CD4-positive, alpha-beta T cell (primary cell): ENCODE measurements around the gene GTPBP1. TPM values are rescaled to one million over a fixed set of nuclear protein-coding genes. Genes with fewer than 3 reads are reported as not detected.
A peak's percentile ranks its signal among the peaks of the same experiment; 100 is the strongest.

ENCODE experiments used
- ATAC-seq: fragments of 200-7000 bp; cut with Tn5 transposase; one replicate; pipeline ENCODE4 v1.10.0; 2022; ENCODE audit warnings: mild to moderate bottlenecking; ENCODE audit not compliant: poor library complexity
- CTCF ChIA-PET: fragments of 350-600 bp; sonication (Branson Sonifier 250); formaldehyde crosslinking; loops from one replicate; lab custom pipeline; 2021; ENCODE audit warnings: antibody characterized with exemption, inconsistent platforms; lab: Charles Lee
- POLR2A ChIA-PET: fragments of 350-600 bp; sonication (Branson Sonifier 250); formaldehyde crosslinking; loops from one replicate; lab custom pipeline; 2021; ENCODE audit warnings: antibody characterized with exemption, inconsistent platforms; lab: Charles Lee
- DNase-seq, 14 experiments: peaks; one replicate each; pipeline ENCODE4 v3.0.0-alpha.2; 2013 to 2020; ENCODE audit warnings: mixed read lengths in 2 of 14
- H3K27ac ChIP-seq, 2 donors: one replicate each; pipeline versions ENCODE4 v1.5.1 to v1.7.0; 2013; ENCODE audit warnings: low read length in 2 of 2, low read depth in 1 of 2, mild to moderate bottlenecking in 1 of 2
- H3K27me3 ChIP-seq, 2 experiments: 1 replicate in 1 of 2; 2 replicates in 1 of 2; pipeline versions ENCODE4 v1.6.1 to v1.7.0; 2013; ENCODE audit warnings: low read length in 2 of 2, control low read depth in 1 of 2, mild to moderate bottlenecking in 1 of 2, moderate library complexity in 1 of 2; ENCODE audit not compliant: insufficient read depth in 2 of 2, control insufficient read depth in 1 of 2
- H3K36me3 ChIP-seq: one replicate; pipeline ENCODE4 v1.6.1; 2013; ENCODE audit warnings: low read length, control low read depth; ENCODE audit not compliant: insufficient read depth
- H3K4me1 ChIP-seq: one replicate; pipeline ENCODE4 v1.6.1; 2013; ENCODE audit warnings: low read length, control low read depth; ENCODE audit not compliant: insufficient read depth
- H3K4me3 ChIP-seq: one replicate; pipeline ENCODE4 v1.5.1; 2013; ENCODE audit warnings: mild to moderate bottlenecking, low read length, moderate library complexity
- H3K9me3 ChIP-seq, 2 experiments: 1 replicate in 1 of 2; 2 replicates in 1 of 2; pipeline versions ENCODE4 v1.6.1 to v1.7.0; 2013; ENCODE audit warnings: low read length in 2 of 2, mild to moderate bottlenecking in 2 of 2, control low read depth in 1 of 2, moderate library complexity in 1 of 2; ENCODE audit not compliant: control insufficient read depth in 1 of 2, insufficient read depth in 1 of 2
- H3K27ac Mint-ChIP-seq: one replicate; pipeline ENCODE4 v1.8.0; 2020; ENCODE audit warnings: mixed read lengths
- H3K27me3 Mint-ChIP-seq: one replicate; pipeline ENCODE4 v1.8.0; 2021; ENCODE audit warnings: mixed read lengths
- H3K36me3 Mint-ChIP-seq: one replicate; pipeline ENCODE4 v1.8.0; 2021; ENCODE audit warnings: low read depth, mixed read lengths
- H3K4me1 Mint-ChIP-seq: one replicate; pipeline ENCODE4 v1.8.0; 2021; ENCODE audit warnings: low read depth, mixed read lengths
- H3K4me3 Mint-ChIP-seq: one replicate; pipeline ENCODE4 v1.8.0; 2020; ENCODE audit warnings: mild to moderate bottlenecking, mixed read lengths
- H3K9me3 Mint-ChIP-seq: one replicate; pipeline ENCODE4 v1.8.0; 2020; ENCODE audit warnings: mixed read lengths
- CTCF ChIP-seq: fragments of 200-600 bp; IDR thresholded peaks from one replicate; pipeline ENCODE4 v1.8.0; 2022; ENCODE audit warnings: antibody characterized with exemption, mild to moderate bottlenecking
- intact Hi-C, 2 experiments: fragments of 100-400 bp; cut with DNase I in 1 of 2; cut with micrococcal nuclease in 1 of 2; formaldehyde crosslinking; loops; one replicate each; pipeline versions ENCODE4 v1.15.1 to v1.9.0; 2023 to 2025; cut with DNase I, micrococcal nuclease
- total RNA-seq, 174 experiments: library from RNA in 2 of 174; stranded (reverse) in 2 of 174; gene quantifications; one replicate each; pipeline ENCODE4 v1.2.3 and lab custom pipeline; 2021 to 2026

The GTPBP1 gene
- total RNA-seq, 2 experiments from 2014 or later = 263 to 272 TPM

GRCh38 chr22:38657045-38657909, 48.5 kb upstream of the GTPBP1 start:
- POLR2A ChIA-PET = interaction anchor here (0.7 to 2.8 kb wide), 8 partner anchors 8 to 186 kb away, joined by 3 to 19 read pairs (median 4); partner anchors contain the start of genes GTPBP1 and TOMM22
- Mint-ChIP-seq H3K27ac (peak overlapping the region; percentile 98), H3K9me3 (no peaks in the 10 kb centered on the region), H3K27me3 (no peaks in the 10 kb centered on the region), H3K4me1 (peaks cover 23% of the 10 kb centered on the region), H3K36me3 (peaks cover 4% of the 10 kb centered on the region), H3K4me3 (peak overlapping the region; percentile 97)
- peaks cover 19% of the 10 kb centered on the region for H3K4me1 ChIP-seq
- H3K4me3 ChIP-seq = peak overlapping the region; percentile 86
- DNase-seq = peak in 11 of 14 experiments; percentile 5 to 61 (median 22)
- no peaks in the 10 kb centered on the region for H3K9me3 ChIP-seq
- CTCF ChIA-PET = interaction anchor here (5.2 kb wide), 1 partner anchor 24 kb away, joined by 22 read pairs; the partner anchor contains the start of gene TOMM22
- intact Hi-C loops = loop anchor here (2.0 to 10.0 kb wide), 6 partner anchors 44 to 382 kb away; partner anchors contain the start of genes DDX17 (in 1 of the 2), DMC1 (in 1 of the 2), DNAL4 (in 1 of the 2) and GTPBP1 (in 1 of the 2)
- peak; percentile 25 for ATAC-seq
- H3K27me3 ChIP-seq = no peaks in the 10 kb centered on the region
- H3K36me3 ChIP-seq = no peaks in the 10 kb centered on the region
- TF ChIP-seq CTCF = no peak
- H3K27ac ChIP-seq = peak overlapping the region; percentile 83 to 94

GRCh38 chr22:38674888-38675287, 30.9 kb upstream of the GTPBP1 start:
- no peaks in the 10 kb centered on the region for H3K4me1 Mint-ChIP-seq
- H3K27me3 ChIP-seq = no peaks in the 10 kb centered on the region
- H3K9me3 Mint-ChIP-seq = no peaks in the 10 kb centered on the region
- peaks cover 20% of the 10 kb centered on the region for H3K36me3 ChIP-seq
- DNase-seq (no peak), ATAC-seq (no peak)
- no peaks in the 10 kb centered on the region for H3K27me3 Mint-ChIP-seq
- CTCF ChIA-PET = no interaction called here
- POLR2A ChIA-PET = interaction anchor here (0.6 kb wide), 1 partner anchor 58 kb away, joined by 5 read pairs; no protein-coding TSS in a partner anchor
- H3K27ac ChIP-seq = no peak overlapping the region
- no peak overlapping the region for H3K4me3 ChIP-seq
- intact Hi-C loops = no loop called here
- no peak overlapping the region for H3K4me3 Mint-ChIP-seq
- H3K27ac Mint-ChIP-seq = no peak overlapping the region
- TF ChIP-seq CTCF = no peak
- no peaks in the 10 kb centered on the region for H3K4me1 ChIP-seq
- H3K36me3 Mint-ChIP-seq = peaks cover 31% of the 10 kb centered on the region
- H3K9me3 ChIP-seq = no peaks in the 10 kb centered on the region

GRCh38 chr22:38675833-38676232, 29.9 kb upstream of the GTPBP1 start:
- no peaks in the 10 kb centered on the region for H3K27me3 Mint-ChIP-seq
- Histone ChIP-seq H3K27ac (no peak overlapping the region), H3K4me1 (no peaks in the 10 kb centered on the region), H3K27me3 (no peaks in the 10 kb centered on the region), H3K36me3 (peaks cover 19% of the 10 kb centered on the region), H3K9me3 (no peaks in the 10 kb centered on the region), H3K4me3 (no peak overlapping the region)
- DNase-seq = no peak
- POLR2A ChIA-PET = interaction anchor here (0.7 kb wide), 1 partner anchor 1408 kb away, joined by 3 read pairs; no protein-coding TSS in a partner anchor
- peaks cover 26% of the 10 kb centered on the region for H3K36me3 Mint-ChIP-seq
- no peak overlapping the region for H3K27ac Mint-ChIP-seq
- TF ChIP-seq CTCF = no peak
- no peak for ATAC-seq
- no peaks in the 10 kb centered on the region for H3K4me1 Mint-ChIP-seq
- CTCF ChIA-PET = no interaction called here
- H3K4me3 Mint-ChIP-seq = no peak overlapping the region
- H3K9me3 Mint-ChIP-seq = no peaks in the 10 kb centered on the region
- intact Hi-C loops = no loop called here
